GM23338 (cell line): ENCODE measurements around the gene NEB.

Source experiments
- CREB1 ChIP-seq: fragments of 250-450 bp; sonication (Bioruptor Pico); IDR thresholded peaks from 2 replicates; pipeline ENCODE4 v1.5.0; 2020; ENCODE audit warnings: low read depth, mild to moderate bottlenecking, moderate library complexity
- CTCF ChIP-seq, 2 experiments: fragments of 200-600 bp in 1 of 2; sonication (generic) in 1 of 2; conservative IDR thresholded peaks; 2 replicates each; pipeline versions ENCODE4 v1.5.1 to v1.6.1; 2016 to 2017; ENCODE audit warnings: antibody characterized with exemption in 2 of 2, low read depth in 2 of 2, mild to moderate bottlenecking in 2 of 2, moderate library complexity in 1 of 2
- ETS1 ChIP-seq: IDR thresholded peaks from 2 replicates; pipeline ENCODE4 v1.6.1; 2016; ENCODE audit warnings: antibody characterized with exemption
- EZH2 ChIP-seq: fragments of 200-600 bp; sonication (generic); IDR thresholded peaks from one replicate; pipeline ENCODE4 v1.8.0; 2017; ENCODE audit warnings: antibody characterized with exemption, mild to moderate bottlenecking, low read depth; ENCODE audit not compliant: unreplicated experiment
- EZH2phosphoT487 ChIP-seq: fragments of 200-600 bp; sonication (generic); IDR thresholded peaks from one replicate; pipeline ENCODE4 v1.8.1; 2018; ENCODE audit warnings: antibody characterized with exemption; ENCODE audit not compliant: unreplicated experiment
- JUNB ChIP-seq: IDR thresholded peaks from one replicate; pipeline ENCODE4 v1.6.1; 2016; ENCODE audit warnings: antibody characterized with exemption; ENCODE audit not compliant: unreplicated experiment
- POLR2AphosphoS5 ChIP-seq: IDR thresholded peaks from 2 replicates; pipeline ENCODE4 v1.6.1; 2016; ENCODE audit warnings: antibody characterized with exemption, low read depth
- STAT1 ChIP-seq: IDR thresholded peaks from one replicate; pipeline ENCODE4 v1.6.1; 2016; ENCODE audit warnings: antibody characterized with exemption; ENCODE audit not compliant: unreplicated experiment
- ZNF114 ChIP-seq: fragments of 250-450 bp; sonication (Bioruptor Pico); IDR thresholded peaks from 2 replicates; pipeline ENCODE4 v1.5.0; 2020; ENCODE audit warnings: mild to moderate bottlenecking, moderate library complexity
- TF ChIP-seq, protein P1 (sequence below): IDR thresholded peaks from one replicate; pipeline ENCODE4 v1.6.1; 2018; ENCODE audit warnings: antibody characterized with exemption; ENCODE audit not compliant: unreplicated experiment
- TF ChIP-seq, protein P2 (sequence below): fragments of 250-450 bp; sonication (Bioruptor Pico); IDR thresholded peaks from 2 replicates; pipeline ENCODE4 v1.5.0; 2020; ENCODE audit warnings: mild to moderate bottlenecking, moderate library complexity

DNA sequence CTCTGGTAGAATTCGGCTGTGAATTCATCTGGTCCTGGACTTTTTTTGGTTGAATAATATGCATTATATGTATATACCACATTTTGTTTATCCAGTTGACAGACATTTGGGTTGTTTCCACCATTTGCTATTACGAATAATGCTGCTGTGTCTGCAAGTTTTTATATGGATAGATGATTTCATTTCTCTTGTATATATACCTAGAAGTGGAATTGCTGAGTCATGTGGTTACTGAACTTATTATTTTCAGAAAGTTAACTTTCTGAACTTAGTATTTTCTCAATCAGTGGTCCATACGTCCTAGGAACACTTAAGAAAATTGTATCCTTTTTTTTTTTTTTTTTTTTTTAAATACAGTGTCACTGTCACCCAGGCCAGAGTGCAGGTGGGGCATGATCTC lies 261.3 kb downstream of the NEB start:
- TF ChIP-seq CTCF (conservative IDR thresholded peaks at IDR 0.05; ENCODE audit: low read depth in 2 of 2) (no peak), CREB1 (CRISPR knock-in tag) (no peak), POLR2AphosphoS5 (no peak), EZH2phosphoT487 (no peak), ETS1 (no peak), EZH2 (no peak), ZNF114 (CRISPR knock-in tag) (no peak), JUNB (no peak), STAT1 (no peak)
- TF ChIP-seq, protein P1, sequence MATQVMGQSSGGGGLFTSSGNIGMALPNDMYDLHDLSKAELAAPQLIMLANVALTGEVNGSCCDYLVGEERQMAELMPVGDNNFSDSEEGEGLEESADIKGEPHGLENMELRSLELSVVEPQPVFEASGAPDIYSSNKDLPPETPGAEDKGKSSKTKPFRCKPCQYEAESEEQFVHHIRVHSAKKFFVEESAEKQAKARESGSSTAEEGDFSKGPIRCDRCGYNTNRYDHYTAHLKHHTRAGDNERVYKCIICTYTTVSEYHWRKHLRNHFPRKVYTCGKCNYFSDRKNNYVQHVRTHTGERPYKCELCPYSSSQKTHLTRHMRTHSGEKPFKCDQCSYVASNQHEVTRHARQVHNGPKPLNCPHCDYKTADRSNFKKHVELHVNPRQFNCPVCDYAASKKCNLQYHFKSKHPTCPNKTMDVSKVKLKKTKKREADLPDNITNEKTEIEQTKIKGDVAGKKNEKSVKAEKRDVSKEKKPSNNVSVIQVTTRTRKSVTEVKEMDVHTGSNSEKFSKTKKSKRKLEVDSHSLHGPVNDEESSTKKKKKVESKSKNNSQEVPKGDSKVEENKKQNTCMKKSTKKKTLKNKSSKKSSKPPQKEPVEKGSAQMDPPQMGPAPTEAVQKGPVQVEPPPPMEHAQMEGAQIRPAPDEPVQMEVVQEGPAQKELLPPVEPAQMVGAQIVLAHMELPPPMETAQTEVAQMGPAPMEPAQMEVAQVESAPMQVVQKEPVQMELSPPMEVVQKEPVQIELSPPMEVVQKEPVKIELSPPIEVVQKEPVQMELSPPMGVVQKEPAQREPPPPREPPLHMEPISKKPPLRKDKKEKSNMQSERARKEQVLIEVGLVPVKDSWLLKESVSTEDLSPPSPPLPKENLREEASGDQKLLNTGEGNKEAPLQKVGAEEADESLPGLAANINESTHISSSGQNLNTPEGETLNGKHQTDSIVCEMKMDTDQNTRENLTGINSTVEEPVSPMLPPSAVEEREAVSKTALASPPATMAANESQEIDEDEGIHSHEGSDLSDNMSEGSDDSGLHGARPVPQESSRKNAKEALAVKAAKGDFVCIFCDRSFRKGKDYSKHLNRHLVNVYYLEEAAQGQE, result no peak
- TF ChIP-seq, protein P2, sequence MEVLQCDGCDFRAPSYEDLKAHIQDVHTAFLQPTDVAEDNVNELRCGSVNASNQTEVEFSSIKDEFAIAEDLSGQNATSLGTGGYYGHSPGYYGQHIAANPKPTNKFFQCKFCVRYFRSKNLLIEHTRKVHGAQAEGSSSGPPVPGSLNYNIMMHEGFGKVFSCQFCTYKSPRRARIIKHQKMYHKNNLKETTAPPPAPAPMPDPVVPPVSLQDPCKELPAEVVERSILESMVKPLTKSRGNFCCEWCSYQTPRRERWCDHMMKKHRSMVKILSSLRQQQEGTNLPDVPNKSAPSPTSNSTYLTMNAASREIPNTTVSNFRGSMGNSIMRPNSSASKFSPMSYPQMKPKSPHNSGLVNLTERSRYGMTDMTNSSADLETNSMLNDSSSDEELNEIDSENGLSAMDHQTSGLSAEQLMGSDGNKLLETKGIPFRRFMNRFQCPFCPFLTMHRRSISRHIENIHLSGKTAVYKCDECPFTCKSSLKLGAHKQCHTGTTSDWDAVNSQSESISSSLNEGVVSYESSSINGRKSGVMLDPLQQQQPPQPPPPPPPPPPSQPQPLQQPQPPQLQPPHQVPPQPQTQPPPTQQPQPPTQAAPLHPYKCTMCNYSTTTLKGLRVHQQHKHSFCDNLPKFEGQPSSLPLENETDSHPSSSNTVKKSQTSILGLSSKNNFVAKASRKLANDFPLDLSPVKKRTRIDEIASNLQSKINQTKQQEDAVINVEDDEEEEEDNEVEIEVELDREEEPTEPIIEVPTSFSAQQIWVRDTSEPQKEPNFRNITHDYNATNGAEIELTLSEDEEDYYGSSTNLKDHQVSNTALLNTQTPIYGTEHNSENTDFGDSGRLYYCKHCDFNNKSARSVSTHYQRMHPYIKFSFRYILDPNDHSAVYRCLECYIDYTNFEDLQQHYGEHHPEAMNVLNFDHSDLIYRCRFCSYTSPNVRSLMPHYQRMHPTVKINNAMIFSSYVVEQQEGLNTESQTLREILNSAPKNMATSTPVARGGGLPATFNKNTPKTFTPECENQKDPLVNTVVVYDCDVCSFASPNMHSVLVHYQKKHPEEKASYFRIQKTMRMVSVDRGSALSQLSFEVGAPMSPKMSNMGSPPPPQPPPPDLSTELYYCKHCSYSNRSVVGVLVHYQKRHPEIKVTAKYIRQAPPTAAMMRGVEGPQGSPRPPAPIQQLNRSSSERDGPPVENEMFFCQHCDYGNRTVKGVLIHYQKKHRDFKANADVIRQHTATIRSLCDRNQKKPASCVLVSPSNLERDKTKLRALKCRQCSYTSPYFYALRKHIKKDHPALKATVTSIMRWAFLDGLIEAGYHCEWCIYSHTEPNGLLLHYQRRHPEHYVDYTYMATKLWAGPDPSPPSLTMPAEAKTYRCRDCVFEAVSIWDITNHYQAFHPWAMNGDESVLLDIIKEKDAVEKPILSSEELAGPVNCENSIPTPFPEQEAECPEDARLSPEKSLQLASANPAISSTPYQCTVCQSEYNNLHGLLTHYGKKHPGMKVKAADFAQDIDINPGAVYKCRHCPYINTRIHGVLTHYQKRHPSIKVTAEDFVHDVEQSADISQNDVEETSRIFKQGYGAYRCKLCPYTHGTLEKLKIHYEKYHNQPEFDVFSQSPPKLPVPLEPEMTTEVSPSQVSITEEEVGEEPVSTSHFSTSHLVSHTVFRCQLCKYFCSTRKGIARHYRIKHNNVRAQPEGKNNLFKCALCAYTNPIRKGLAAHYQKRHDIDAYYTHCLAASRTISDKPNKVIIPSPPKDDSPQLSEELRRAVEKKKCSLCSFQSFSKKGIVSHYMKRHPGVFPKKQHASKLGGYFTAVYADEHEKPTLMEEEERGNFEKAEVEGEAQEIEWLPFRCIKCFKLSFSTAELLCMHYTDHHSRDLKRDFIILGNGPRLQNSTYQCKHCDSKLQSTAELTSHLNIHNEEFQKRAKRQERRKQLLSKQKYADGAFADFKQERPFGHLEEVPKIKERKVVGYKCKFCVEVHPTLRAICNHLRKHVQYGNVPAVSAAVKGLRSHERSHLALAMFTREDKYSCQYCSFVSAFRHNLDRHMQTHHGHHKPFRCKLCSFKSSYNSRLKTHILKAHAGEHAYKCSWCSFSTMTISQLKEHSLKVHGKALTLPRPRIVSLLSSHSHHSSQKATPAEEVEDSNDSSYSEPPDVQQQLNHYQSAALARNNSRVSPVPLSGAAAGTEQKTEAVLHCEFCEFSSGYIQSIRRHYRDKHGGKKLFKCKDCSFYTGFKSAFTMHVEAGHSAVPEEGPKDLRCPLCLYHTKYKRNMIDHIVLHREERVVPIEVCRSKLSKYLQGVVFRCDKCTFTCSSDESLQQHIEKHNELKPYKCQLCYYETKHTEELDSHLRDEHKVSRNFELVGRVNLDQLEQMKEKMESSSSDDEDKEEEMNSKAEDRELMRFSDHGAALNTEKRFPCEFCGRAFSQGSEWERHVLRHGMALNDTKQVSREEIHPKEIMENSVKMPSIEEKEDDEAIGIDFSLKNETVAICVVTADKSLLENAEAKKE (CRISPR knock-in tag), result no peak
